ENCODE data around the gene ZNF428.
"Not testable (repeated sequence)": the region's sequence is repeated elsewhere in the genome, so short reads cannot be mapped to it uniquely, and the experiment has no call there.

ZNF428 gene

GRCh38 chr19:43619262-43620060 lies at the start of gene ZNF428:
Gene ZNF428 (minus strand): TSS chr19:43619629. CDS start chr19:43614304, 5,325 bp downstream.
- peak; percentile 87 for DNase-seq (ENCODE audit: low spot score)

GRCh38 chr19:43668406-43669109 lies 49.1 kb upstream of the ZNF428 start:
- DNase-seq (ENCODE audit: low spot score), result peak; percentile 96

- DNase-seq (ENCODE audit: low spot score), result no peak
Observed at GRCh38 chr19:43667876-43668405, 48.5 kb upstream of the ZNF428 start.

- DNase-seq (ENCODE audit: low spot score), result no peak
Observed at GRCh38 chr19:43667126-43667875, 47.9 kb upstream of the ZNF428 start.

- peak; percentile 29 for DNase-seq (ENCODE audit: low spot score)
Observed at GRCh38 chr19:43664018-43664417, 44.6 kb upstream of the ZNF428 start.

- no peak for DNase-seq (ENCODE audit: low spot score)
Observed at GRCh38 chr19:43662487-43662886, 43.1 kb upstream of the ZNF428 start.

- no peak for DNase-seq (ENCODE audit: low spot score)
Observed at GRCh38 chr19:43660971-43661360, 41.5 kb upstream of the ZNF428 start.

- DNase-seq (ENCODE audit: low spot score), result no peak
Observed at GRCh38 chr19:43660301-43660970, 41.0 kb upstream of the ZNF428 start.

GRCh38 chr19:43658494-43658893 lies 39.1 kb upstream of the ZNF428 start:
- DNase-seq (ENCODE audit: low spot score), result no peak

- DNase-seq (ENCODE audit: low spot score), result no peak
Observed at GRCh38 chr19:43658001-43658400, 38.6 kb upstream of the ZNF428 start.

- no peak for DNase-seq (ENCODE audit: low spot score)
Observed at GRCh38 chr19:43656436-43656835, 37.0 kb upstream of the ZNF428 start.

- no peak for DNase-seq (ENCODE audit: low spot score)
Observed at GRCh38 chr19:43652546-43652874, 33.1 kb upstream of the ZNF428 start.

- DNase-seq (ENCODE audit: low spot score), result peak; percentile 31
Observed at GRCh38 chr19:43651758-43652545, 32.5 kb upstream of the ZNF428 start.

- not testable (repeated sequence) for DNase-seq (ENCODE audit: low spot score)
Observed at GRCh38 chr19:43650276-43650675, 30.8 kb upstream of the ZNF428 start.

- DNase-seq (ENCODE audit: low spot score), result no peak
Observed at GRCh38 chr19:43649514-43649913, 30.1 kb upstream of the ZNF428 start.

GRCh38 chr19:43648633-43649032 lies 29.2 kb upstream of the ZNF428 start:
- DNase-seq (ENCODE audit: low spot score), result no peak

- DNase-seq (ENCODE audit: low spot score), result no peak
Observed at GRCh38 chr19:43644181-43644580, 24.8 kb upstream of the ZNF428 start.

- DNase-seq (ENCODE audit: low spot score), result no peak
Observed at GRCh38 chr19:43643326-43643725, 23.9 kb upstream of the ZNF428 start.

GRCh38 chr19:43642531-43642930 lies 23.1 kb upstream of the ZNF428 start:
- DNase-seq (ENCODE audit: low spot score), result no peak

- DNase-seq (ENCODE audit: low spot score), result no peak
Observed at GRCh38 chr19:43641333-43641732, 21.9 kb upstream of the ZNF428 start.

GRCh38 chr19:43640424-43640757 lies 21.0 kb upstream of the ZNF428 start:
- no peak for DNase-seq (ENCODE audit: low spot score)

All from CD4-positive, alpha-beta T cell treated with Interleukin-15 for 4 hours (primary cell).